Duodenal mucosa (tissue), 2 donors: Measurements from ENCODE around the gene TUT4.

Experiments
- H3K27ac ChIP-seq: one replicate; pipeline ENCODE4 v1.7.0; 2013; ENCODE audit warnings: low read depth, low read length
- H3K27me3 ChIP-seq, 2 donors: one replicate each; pipeline ENCODE4 v1.7.0; 2013; ENCODE audit warnings: low read length in 2 of 2, control low read depth in 1 of 2; ENCODE audit not compliant: insufficient read depth in 2 of 2, control insufficient read depth in 1 of 2
- H3K36me3 ChIP-seq, 2 donors: one replicate each; pipeline ENCODE4 v1.7.0; 2013; ENCODE audit warnings: low read length in 2 of 2, control low read depth in 1 of 2; ENCODE audit not compliant: insufficient read depth in 2 of 2, control insufficient read depth in 1 of 2
- H3K4me1 ChIP-seq, 2 donors: one replicate each; pipeline ENCODE4 v1.7.0; 2013; ENCODE audit warnings: low read length in 2 of 2, control low read depth in 1 of 2; ENCODE audit not compliant: insufficient read depth in 2 of 2, control insufficient read depth in 1 of 2
- H3K4me3 ChIP-seq, 2 donors: one replicate each; pipeline ENCODE4 v1.7.0; 2013; ENCODE audit warnings: low read length in 2 of 2, low read depth in 1 of 2
- H3K9ac ChIP-seq, 2 donors: one replicate each; pipeline ENCODE4 v1.7.0; 2013; ENCODE audit warnings: low read length in 2 of 2, low read depth in 1 of 2
- H3K9me3 ChIP-seq, 2 donors: one replicate each; pipeline ENCODE4 v1.7.0; 2013; ENCODE audit warnings: low read length in 2 of 2, control low read depth in 1 of 2; ENCODE audit not compliant: control insufficient read depth in 1 of 2

The TUT4 gene

DNA sequence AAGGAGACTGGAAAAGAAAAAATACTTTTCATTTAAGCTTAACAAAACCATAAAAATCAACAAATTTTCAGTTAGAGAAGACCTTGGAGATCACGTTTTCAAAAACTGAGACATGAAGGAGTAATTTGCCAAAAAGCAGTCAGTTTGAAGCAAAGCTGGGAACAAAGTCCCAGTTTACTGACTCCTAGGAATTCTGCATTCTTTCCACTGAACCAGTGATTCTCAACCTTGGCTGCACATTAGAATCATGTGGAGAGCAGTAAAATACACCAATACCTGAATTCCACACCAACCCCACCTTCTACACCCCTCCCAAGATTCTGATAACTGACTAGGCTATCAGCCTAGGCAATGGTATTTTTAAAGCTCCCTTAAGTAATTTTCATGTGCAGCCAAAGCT lies 75.0 kb downstream of the TUT4 start:
- H3K27me3 ChIP-seq, result no peaks in the 10 kb centered on the region
- no peak overlapping the region for H3K4me3 ChIP-seq
- H3K9me3 ChIP-seq, result no peaks in the 10 kb centered on the region
- H3K36me3 ChIP-seq, result peaks cover 0 to 15% of the 10 kb centered on the region in 2 donors
- H3K4me1 ChIP-seq, result no peaks in the 10 kb centered on the region
- H3K27ac ChIP-seq, result no peak overlapping the region
- H3K9ac ChIP-seq, result no peak overlapping the region

DNA sequence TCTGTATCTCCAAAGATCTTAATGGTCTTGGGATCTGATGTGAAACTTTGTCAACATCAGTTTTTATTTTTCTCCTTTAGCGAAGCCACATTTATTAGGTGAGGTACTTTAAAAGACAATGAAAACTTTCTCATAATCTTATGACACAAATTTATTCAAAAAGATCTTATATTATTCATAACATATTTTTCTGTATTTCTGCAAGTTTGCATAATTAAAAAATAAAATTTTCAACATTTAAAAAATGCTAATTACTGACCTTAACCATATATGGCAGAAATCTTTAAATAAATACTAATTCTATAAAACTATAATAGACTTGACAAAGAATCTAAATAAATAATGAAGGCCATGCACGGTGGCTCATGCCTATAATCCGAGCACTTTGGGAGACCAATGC lies 75.9 kb downstream of the TUT4 start:
- H3K36me3 ChIP-seq, result peaks cover 0 to 15% of the 10 kb centered on the region in 2 donors
- no peaks in the 10 kb centered on the region for H3K4me1 ChIP-seq
- H3K9ac ChIP-seq, result no peak overlapping the region
- no peak overlapping the region for H3K27ac ChIP-seq
- no peaks in the 10 kb centered on the region for H3K9me3 ChIP-seq
- H3K4me3 ChIP-seq, result no peak overlapping the region
- no peaks in the 10 kb centered on the region for H3K27me3 ChIP-seq

GRCh38 chr1:52474807-52475206 lies 78.1 kb downstream of the TUT4 start:
- H3K27me3 ChIP-seq, result no peaks in the 10 kb centered on the region
- no peak overlapping the region for H3K9ac ChIP-seq
- peaks cover 0 to 15% of the 10 kb centered on the region in 2 donors for H3K36me3 ChIP-seq
- no peak overlapping the region for H3K4me3 ChIP-seq
- no peaks in the 10 kb centered on the region for H3K9me3 ChIP-seq
- no peak overlapping the region for H3K27ac ChIP-seq
- no peaks in the 10 kb centered on the region for H3K4me1 ChIP-seq

DNA sequence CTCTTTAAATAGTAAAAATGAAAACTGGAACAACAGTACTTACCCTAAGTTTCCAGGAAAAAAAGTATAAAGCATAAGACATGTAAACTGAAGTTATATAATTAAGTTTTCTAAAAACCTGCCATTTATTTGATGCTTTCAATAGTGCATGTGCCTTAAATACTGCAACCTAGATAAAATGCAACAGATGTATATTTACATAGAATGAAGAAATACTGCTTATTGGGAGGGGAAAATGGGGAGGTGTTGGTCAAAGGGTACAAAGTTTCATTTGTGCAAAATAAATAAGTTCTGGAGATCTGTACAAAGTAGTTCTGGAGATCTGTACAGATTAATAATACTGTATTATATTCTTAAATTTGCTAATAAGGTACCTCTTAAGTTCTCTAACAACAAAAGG lies 79.9 kb downstream of the TUT4 start:
- peaks cover 0 to 11% of the 10 kb centered on the region in 2 donors for H3K36me3 ChIP-seq
- H3K4me1 ChIP-seq, result no peaks in the 10 kb centered on the region
- no peak overlapping the region for H3K9ac ChIP-seq
- no peak overlapping the region for H3K4me3 ChIP-seq
- no peaks in the 10 kb centered on the region for H3K9me3 ChIP-seq
- H3K27me3 ChIP-seq, result no peaks in the 10 kb centered on the region
- H3K27ac ChIP-seq, result no peak overlapping the region

- H3K36me3 ChIP-seq, result peaks cover 0 to 11% of the 10 kb centered on the region in 2 donors
- H3K9me3 ChIP-seq, result no peaks in the 10 kb centered on the region
- H3K4me1 ChIP-seq, result no peaks in the 10 kb centered on the region
- H3K9ac ChIP-seq, result no peak overlapping the region
- H3K27ac ChIP-seq, result no peak overlapping the region
- H3K4me3 ChIP-seq, result no peak overlapping the region
- no peaks in the 10 kb centered on the region for H3K27me3 ChIP-seq
Measured at GRCh38 chr1:52472384-52472783, 80.5 kb downstream of the TUT4 start.

DNA sequence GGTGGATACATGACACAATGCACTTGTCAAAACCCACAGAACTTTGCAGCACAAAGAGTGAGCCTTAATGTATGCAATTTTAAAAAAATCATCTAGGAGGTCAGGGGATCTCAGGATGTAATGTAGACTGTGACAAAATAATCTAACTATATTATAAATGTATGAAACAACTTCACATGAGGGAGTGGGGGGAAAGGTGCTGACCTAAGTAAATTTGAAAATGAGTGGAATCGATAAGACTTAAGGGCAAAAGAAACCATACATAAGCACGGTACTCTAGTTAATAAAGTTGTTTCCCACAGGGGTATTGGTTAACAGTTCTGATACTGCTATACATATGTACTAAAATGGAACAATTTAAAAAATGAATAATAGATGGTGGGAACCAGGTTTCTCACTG lies 83.8 kb downstream of the TUT4 start:
- Histone ChIP-seq H3K27me3 (no peaks in the 10 kb centered on the region), H3K9me3 (no peaks in the 10 kb centered on the region), H3K36me3 (peaks cover 0 to 2% of the 10 kb centered on the region in 2 donors), H3K9ac (no peak overlapping the region), H3K27ac (no peak overlapping the region), H3K4me1 (no peaks in the 10 kb centered on the region), H3K4me3 (no peak overlapping the region)

- Histone ChIP-seq H3K9ac (no peak overlapping the region), H3K4me3 (no peak overlapping the region), H3K27ac (no peak overlapping the region), H3K4me1 (no peaks in the 10 kb centered on the region), H3K27me3 (no peaks in the 10 kb centered on the region), H3K36me3 (peaks cover 0 to 2% of the 10 kb centered on the region in 2 donors), H3K9me3 (no peaks in the 10 kb centered on the region)
Measured at GRCh38 chr1:52463891-52464290, 89.0 kb downstream of the TUT4 start.

- H3K27ac ChIP-seq, result no peak overlapping the region
- H3K9ac ChIP-seq, result no peak overlapping the region
- no peaks in the 10 kb centered on the region for H3K9me3 ChIP-seq
- H3K4me3 ChIP-seq, result no peak overlapping the region
- no peaks in the 10 kb centered on the region for H3K4me1 ChIP-seq
- H3K27me3 ChIP-seq, result no peaks in the 10 kb centered on the region
- H3K36me3 ChIP-seq, result peaks cover 0 to 6% of the 10 kb centered on the region in 2 donors
Measured at GRCh38 chr1:52461821-52462220, 91.1 kb downstream of the TUT4 start.

DNA sequence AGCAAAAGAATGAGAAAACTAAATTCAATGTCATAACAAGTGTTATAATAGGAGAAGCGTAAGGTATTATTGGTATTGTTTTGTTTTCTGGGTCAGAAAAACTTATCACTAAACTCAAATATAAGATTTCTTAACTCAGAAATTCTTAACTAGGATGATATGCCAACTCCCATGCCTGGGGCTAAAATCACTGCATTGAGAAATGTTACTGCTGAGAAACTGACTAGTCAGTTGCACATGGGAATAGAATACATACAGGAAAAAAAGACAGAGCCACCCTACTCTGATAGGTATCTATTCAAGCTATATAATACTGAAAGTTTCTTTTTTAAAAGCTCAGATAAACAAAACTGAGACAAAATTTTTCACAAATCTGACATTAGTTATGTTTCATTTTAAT lies 92.2 kb downstream of the TUT4 start:
- Histone ChIP-seq H3K4me3 (no peak overlapping the region), H3K27ac (no peak overlapping the region), H3K9me3 (no peaks in the 10 kb centered on the region), H3K27me3 (no peaks in the 10 kb centered on the region), H3K4me1 (no peaks in the 10 kb centered on the region), H3K9ac (no peak overlapping the region), H3K36me3 (peaks cover 0 to 6% of the 10 kb centered on the region in 2 donors)

DNA sequence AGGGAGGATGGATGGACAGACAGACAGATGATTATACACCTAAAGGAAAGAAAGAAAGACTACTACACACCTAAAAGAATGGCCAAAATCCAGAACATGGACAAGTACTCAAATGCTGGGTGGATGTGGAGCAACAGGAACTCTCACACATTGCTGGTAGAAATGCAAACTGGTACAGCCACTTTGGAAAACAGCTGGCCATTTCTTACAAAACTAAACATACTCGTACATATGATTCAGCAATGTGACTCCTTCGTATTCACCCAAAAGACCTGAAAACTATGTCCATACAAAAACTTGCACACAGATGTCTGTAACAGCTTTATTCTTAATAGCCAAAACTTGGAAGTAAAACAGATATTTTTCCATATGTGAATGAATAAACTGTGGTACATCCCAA lies 97.2 kb downstream of the TUT4 start:
- Histone ChIP-seq H3K9ac (no peak overlapping the region), H3K9me3 (no peaks in the 10 kb centered on the region), H3K4me3 (no peak overlapping the region), H3K27ac (no peak overlapping the region), H3K36me3 (peaks cover 3 to 9% of the 10 kb centered on the region in 2 donors), H3K27me3 (no peaks in the 10 kb centered on the region), H3K4me1 (no peaks in the 10 kb centered on the region)

DNA sequence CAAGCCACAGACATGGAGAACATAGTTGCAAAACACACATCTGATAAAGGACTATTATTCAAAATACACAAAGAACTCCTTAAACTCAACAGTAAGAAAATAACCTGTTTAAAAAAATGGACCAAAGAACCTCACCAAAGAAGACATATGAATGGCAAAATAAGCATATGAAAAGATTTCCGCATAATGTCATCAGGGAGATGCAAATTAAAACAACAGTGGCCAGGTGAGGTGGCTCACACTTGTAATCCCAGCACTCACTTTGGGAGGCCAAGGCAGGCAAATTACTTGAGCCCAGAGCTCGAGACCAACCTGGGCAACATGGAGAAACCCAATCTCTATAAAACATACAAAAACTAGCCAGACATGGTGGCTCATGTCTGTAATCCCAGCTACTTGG lies 98.1 kb downstream of the TUT4 start:
- no peak overlapping the region for H3K4me3 ChIP-seq
- peaks cover 3 to 9% of the 10 kb centered on the region in 2 donors for H3K36me3 ChIP-seq
- no peaks in the 10 kb centered on the region for H3K9me3 ChIP-seq
- H3K9ac ChIP-seq, result no peak overlapping the region
- no peaks in the 10 kb centered on the region for H3K27me3 ChIP-seq
- no peak overlapping the region for H3K27ac ChIP-seq
- H3K4me1 ChIP-seq, result no peaks in the 10 kb centered on the region
